ENCODE data around the gene RAB11FIP3. TPM values are rescaled to one million over a fixed set of nuclear protein-coding genes. Genes with fewer than 3 reads are reported as not detected.

The RAB11FIP3 gene
- total and polyA plus RNA-seq, 10 of the 15 experiments (the other 5 are each of a cell fraction or from before 2014, with no cell fraction given) = 1.2 to 27.3 (median 7.7) TPM

DNA sequence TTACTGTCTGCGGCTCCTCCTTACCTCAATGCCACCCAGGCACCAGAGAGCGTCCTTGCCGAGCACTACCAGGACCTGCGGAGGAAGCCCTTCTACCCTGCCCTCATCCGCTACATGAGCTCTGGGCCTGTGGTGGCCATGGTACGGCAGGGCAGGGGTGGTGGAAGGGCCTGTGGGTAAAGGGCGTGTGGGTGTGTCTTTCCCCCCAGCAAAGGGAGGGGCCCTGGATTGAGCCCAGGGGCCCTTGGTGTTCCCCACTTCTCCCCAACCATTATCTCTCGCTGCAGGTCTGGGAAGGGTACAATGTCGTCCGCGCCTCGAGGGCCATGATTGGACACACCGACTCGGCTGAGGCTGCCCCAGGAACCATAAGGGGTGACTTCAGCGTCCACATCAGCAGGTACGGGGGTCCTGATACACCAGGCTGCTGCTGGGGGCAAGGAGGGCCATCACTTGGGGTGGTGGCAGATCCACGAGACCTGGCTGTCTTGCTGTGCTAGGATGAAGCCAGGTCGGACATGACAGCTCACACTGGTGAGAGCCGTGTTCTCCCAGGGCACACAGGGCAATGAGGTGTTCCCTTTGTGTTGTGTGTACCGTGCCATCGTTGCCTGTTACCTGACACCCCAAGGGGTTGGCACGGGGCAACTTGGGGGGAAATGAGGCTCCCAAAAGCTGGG lies 26.0 kb upstream of the RAB11FIP3 start:
- no peaks in the 10 kb centered on the region for H3K36me3 ChIP-seq (ENCODE audit: control insufficient read depth in 2 of 2, insufficient read depth in 2 of 2, low read length in 1 of 2)
- in situ Hi-C loops (cut with MboI) (loop anchor here (10.0 kb wide), 1 partner anchor 265 kb away; the partner anchor contains the start of gene RHOT2), intact Hi-C loops (cut with micrococcal nuclease; ENCODE audit: unreplicated experiment) (loop anchor here (10.0 kb wide), 2 partner anchors 95 to 265 kb away; partner anchors contain the start of gene RHOT2)
- SMC1A ChIA-PET (ENCODE audit: uncharacterized antibody, unreplicated experiment) = interaction anchor here (0.9 kb wide), 1 partner anchor 50 kb away, joined by 3 read pairs; no protein-coding TSS in a partner anchor
- WGBS (ENCODE audit: insufficient coverage, insufficient replicate concordance, low lambda C conversion rate, missing lambda C conversion rate) = 91% methylated on average over 22 of the region's 22 CpGs
- H3K4me1 ChIP-seq (ENCODE audit: control insufficient read depth, insufficient read depth, low read length) = peaks cover 11% of the 10 kb centered on the region; the same call in 1 of the 2 replicates
- POLR2A ChIA-PET = interaction anchor here (1.3 to 2.5 kb wide), 2 partner anchors 17 to 127 kb away, joined by 4 to 9 read pairs; no protein-coding TSS in a partner anchor
- no peaks in the 10 kb centered on the region for H3K9me3 ChIP-seq (replicated peaks; ENCODE audit: control insufficient read depth, insufficient read depth, low read length)
- H2AFZ ChIP-seq (ENCODE audit: control insufficient read depth, low read depth, low read length) = no peak overlapping the region
- FAIRE-seq = no peak
- H3K9ac ChIP-seq (ENCODE audit: control insufficient read depth, insufficient read depth, low read length) = no peak overlapping the region
- no peaks in the 10 kb centered on the region for H4K20me1 ChIP-seq (ENCODE audit: control insufficient read depth, insufficient read depth)
- CTCF ChIA-PET = no interaction called here
- no peaks in the 10 kb centered on the region for H3K27me3 ChIP-seq (replicated peaks in 1 of 2; ENCODE audit: control insufficient read depth in 2 of 2, insufficient read depth in 2 of 2, low read length in 1 of 2)
- H3K4me2 ChIP-seq (ENCODE audit: control insufficient read depth, insufficient read depth) = no peak overlapping the region
- no peak overlapping the region for H3K4me3 ChIP-seq
- ATAC-seq = no peak
- H3K79me2 ChIP-seq (ENCODE audit: control insufficient read depth, insufficient read depth, low read length) = peaks cover 2% of the 10 kb centered on the region; the same call in 1 of the 2 replicates
- RAD21 ChIA-PET (ENCODE audit: unreplicated experiment) = no interaction called here
- no peak for DNase-seq (ENCODE audit: low read depth, low spot score)
- BruUV-seq (replicated peaks) = no TSS peak
- H3K27ac ChIP-seq (ENCODE audit: control insufficient read depth, insufficient read depth) = no peak overlapping the region
- TF ChIP-seq EGR1 (IDR thresholded peaks at IDR 0.05; ENCODE audit: borderline replicate concordance in 1 of 2, low read depth in 2 of 2, low read length in 2 of 2) (no peak), WRNIP1 (IDR thresholded peaks at IDR 0.05; ENCODE audit: borderline replicate concordance, low read depth, low read length) (no peak), GABPA (IDR thresholded peaks at IDR 0.05; ENCODE audit: low read depth) (no peak), TBL1XR1 (IDR thresholded peaks at IDR 0.05; ENCODE audit: low read depth, low read length) (no peak), JUND (IDR thresholded peaks at IDR 0.05; ENCODE audit: low read depth, low read length) (no peak), ZNF24 (IDR thresholded peaks at IDR 0.05) (no peak)
- TF ChIP-seq, protein P1, sequence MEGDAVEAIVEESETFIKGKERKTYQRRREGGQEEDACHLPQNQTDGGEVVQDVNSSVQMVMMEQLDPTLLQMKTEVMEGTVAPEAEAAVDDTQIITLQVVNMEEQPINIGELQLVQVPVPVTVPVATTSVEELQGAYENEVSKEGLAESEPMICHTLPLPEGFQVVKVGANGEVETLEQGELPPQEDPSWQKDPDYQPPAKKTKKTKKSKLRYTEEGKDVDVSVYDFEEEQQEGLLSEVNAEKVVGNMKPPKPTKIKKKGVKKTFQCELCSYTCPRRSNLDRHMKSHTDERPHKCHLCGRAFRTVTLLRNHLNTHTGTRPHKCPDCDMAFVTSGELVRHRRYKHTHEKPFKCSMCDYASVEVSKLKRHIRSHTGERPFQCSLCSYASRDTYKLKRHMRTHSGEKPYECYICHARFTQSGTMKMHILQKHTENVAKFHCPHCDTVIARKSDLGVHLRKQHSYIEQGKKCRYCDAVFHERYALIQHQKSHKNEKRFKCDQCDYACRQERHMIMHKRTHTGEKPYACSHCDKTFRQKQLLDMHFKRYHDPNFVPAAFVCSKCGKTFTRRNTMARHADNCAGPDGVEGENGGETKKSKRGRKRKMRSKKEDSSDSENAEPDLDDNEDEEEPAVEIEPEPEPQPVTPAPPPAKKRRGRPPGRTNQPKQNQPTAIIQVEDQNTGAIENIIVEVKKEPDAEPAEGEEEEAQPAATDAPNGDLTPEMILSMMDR (IDR thresholded peaks at IDR 0.05 in 2 of 3, conservative IDR thresholded peaks at IDR 0.05 in 1 of 3; ENCODE audit: control insufficient read depth in 2 of 3, extremely low read depth in 1 of 3, insufficient read depth in 1 of 3, low read depth in 3 of 3, low read length in 3 of 3) = no peak
- TF ChIP-seq, protein P2, sequence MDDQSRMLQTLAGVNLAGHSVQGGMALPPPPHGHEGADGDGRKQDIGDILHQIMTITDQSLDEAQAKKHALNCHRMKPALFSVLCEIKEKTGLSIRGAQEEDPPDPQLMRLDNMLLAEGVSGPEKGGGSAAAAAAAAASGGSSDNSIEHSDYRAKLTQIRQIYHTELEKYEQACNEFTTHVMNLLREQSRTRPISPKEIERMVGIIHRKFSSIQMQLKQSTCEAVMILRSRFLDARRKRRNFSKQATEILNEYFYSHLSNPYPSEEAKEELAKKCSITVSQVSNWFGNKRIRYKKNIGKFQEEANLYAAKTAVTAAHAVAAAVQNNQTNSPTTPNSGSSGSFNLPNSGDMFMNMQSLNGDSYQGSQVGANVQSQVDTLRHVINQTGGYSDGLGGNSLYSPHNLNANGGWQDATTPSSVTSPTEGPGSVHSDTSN (IDR thresholded peaks at IDR 0.05; ENCODE audit: insufficient replicate concordance, low read depth, low read length) = no peak
- TF ChIP-seq, protein P3, sequence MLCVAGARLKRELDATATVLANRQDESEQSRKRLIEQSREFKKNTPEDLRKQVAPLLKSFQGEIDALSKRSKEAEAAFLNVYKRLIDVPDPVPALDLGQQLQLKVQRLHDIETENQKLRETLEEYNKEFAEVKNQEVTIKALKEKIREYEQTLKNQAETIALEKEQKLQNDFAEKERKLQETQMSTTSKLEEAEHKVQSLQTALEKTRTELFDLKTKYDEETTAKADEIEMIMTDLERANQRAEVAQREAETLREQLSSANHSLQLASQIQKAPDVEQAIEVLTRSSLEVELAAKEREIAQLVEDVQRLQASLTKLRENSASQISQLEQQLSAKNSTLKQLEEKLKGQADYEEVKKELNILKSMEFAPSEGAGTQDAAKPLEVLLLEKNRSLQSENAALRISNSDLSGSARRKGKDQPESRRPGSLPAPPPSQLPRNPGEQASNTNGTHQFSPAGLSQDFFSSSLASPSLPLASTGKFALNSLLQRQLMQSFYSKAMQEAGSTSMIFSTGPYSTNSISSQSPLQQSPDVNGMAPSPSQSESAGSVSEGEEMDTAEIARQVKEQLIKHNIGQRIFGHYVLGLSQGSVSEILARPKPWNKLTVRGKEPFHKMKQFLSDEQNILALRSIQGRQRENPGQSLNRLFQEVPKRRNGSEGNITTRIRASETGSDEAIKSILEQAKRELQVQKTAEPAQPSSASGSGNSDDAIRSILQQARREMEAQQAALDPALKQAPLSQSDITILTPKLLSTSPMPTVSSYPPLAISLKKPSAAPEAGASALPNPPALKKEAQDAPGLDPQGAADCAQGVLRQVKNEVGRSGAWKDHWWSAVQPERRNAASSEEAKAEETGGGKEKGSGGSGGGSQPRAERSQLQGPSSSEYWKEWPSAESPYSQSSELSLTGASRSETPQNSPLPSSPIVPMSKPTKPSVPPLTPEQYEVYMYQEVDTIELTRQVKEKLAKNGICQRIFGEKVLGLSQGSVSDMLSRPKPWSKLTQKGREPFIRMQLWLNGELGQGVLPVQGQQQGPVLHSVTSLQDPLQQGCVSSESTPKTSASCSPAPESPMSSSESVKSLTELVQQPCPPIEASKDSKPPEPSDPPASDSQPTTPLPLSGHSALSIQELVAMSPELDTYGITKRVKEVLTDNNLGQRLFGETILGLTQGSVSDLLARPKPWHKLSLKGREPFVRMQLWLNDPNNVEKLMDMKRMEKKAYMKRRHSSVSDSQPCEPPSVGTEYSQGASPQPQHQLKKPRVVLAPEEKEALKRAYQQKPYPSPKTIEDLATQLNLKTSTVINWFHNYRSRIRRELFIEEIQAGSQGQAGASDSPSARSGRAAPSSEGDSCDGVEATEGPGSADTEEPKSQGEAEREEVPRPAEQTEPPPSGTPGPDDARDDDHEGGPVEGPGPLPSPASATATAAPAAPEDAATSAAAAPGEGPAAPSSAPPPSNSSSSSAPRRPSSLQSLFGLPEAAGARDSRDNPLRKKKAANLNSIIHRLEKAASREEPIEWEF (IDR thresholded peaks at IDR 0.05; ENCODE audit: insufficient replicate concordance, low read depth, low read length) = no peak
- TF ChIP-seq, protein P4, sequence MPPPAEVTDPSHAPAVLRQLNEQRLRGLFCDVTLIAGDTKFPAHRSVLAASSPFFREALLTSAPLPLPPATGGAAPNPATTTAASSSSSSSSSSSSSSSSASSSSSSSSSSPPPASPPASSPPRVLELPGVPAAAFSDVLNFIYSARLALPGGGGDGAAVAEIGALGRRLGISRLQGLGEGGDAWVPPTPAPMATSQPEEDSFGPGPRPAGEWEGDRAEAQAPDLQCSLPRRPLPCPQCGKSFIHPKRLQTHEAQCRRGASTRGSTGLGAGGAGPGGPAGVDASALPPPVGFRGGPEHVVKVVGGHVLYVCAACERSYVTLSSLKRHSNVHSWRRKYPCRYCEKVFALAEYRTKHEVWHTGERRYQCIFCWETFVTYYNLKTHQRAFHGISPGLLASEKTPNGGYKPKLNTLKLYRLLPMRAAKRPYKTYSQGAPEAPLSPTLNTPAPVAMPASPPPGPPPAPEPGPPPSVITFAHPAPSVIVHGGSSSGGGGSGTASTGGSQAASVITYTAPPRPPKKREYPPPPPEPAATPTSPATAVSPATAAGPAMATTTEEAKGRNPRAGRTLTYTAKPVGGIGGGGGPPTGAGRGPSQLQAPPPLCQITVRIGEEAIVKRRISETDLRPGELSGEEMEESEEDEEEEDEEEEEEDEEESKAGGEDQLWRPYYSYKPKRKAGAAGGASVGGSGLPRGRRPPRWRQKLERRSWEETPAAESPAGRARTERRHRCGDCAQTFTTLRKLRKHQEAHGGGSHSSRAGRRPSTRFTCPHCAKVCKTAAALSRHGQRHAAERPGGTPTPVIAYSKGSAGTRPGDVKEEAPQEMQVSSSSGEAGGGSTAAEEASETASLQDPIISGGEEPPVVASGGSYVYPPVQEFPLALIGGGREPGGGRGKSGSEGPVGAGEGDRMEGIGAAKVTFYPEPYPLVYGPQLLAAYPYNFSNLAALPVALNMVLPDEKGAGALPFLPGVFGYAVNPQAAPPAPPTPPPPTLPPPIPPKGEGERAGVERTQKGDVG (CRISPR knock-in tag; IDR thresholded peaks at IDR 0.05) = no peak
